HG03097 (cell line): ENCODE measurements around the gene APBA1.
"Not testable (repeated sequence)": the region's sequence is repeated elsewhere in the genome, so short reads cannot be mapped to it uniquely, and the experiment has no call there.

Experiments
- ATAC-seq: cut with Tn5 transposase; IDR thresholded peaks from one replicate; pipeline ENCODE4 v1.9.1; 2021; ENCODE audit not compliant: unreplicated experiment, low FRiP score

APBA1 gene

DNA sequence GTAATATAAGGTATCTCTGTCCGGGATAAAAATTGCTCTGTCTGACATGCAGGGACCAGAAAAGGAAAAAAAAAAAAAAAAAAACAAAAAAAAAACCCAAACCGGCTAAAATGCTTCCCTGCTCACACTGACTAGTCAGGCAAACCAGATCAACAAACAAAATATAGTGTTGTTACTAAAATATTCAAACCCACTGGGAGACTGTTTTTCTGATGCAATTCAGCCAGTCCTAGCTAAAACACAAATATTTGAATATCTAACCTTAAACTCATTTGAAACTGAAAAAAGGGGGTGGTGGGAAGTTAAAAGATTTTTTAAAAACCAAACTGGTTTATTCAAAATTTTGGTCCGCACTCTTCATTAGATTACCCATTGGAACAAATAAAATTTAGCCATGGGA, 61.0 kb downstream of the APBA1 start:
- ATAC-seq = no peak

DNA sequence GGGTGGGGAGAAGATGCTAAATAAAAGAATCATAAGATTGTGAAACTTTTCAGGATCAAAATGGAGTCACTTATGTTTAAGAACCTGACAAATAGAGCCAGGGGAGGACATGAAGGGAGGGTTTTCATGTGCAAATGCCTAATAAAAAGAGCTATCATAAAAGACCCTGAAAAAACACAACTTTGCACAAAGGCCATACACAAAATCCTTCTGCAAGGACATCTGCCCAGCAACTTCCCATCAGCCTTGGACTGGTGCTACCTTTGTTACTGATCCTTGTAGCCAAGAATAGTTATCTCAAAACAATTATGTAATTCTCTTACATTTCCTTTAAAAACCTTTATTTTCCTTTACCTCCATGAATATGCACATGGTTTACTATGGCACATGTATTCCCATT, 63.0 kb downstream of the APBA1 start:
- ATAC-seq = no peak

DNA sequence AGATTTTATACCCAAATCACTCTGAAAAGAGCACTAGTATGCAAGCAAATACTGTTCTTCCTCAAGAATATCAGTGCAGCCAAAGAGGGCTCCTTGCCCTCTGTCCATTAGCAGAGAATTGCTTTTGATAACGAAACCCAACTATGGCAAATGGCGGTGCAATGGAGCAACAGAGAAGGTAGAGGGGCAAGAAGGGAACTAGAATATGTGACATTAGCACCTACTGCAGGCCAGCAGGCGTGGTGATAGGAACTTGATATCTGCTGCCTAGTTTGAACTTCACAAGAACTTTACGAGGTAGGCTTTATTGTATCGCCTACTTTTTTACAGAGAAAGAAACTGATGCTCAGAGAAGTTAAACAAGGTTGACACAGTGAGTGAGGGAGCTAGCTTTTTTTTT, 66.1 kb downstream of the APBA1 start:
- no peak for ATAC-seq

DNA sequence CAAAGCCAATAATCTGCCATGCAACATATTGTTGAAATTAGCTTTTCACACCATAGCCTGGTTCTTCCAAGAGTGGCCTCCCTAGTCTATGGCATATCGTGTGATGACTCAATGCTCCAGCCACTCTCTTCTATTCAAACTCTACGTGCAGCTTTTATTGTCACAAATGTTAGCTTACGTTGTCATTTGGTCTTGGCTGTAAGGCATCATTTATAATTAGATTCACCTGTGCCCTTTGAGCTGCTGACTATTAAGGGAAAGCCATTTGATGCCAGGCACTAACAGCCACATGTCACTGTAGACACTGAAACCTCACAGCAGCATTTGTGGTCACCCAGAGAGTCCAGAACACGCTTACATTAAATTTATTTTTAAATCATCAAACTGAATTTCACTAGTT, 66.8 kb downstream of the APBA1 start:
- no peak for ATAC-seq

DNA sequence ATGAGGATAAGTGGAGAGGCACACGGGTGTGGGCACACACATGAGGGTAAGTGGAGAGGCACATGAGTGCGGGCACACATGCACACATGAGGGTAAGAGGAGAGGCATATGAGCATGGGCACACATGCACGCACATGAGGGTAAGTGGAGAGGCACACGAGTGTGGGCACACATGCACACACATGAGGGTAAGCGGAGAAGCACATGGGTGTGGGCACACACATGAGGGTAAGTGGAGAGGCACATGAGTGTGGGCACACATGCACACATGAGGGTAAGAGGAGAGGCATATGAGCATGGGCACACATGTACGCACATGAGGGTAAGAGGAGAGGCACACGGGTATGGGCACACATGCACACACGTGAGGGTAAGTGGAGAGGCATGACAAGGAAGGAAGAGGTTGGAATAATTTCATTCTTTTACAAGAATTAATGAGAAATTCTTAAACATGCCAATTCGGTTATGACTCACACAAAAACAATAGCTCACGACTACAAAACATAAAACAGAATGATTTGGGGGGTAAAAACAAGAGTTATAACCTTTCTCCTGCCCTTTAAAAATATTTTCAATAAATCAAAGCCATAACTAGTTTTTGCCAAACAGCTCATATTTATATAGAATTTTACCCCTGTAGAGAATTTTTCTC, 67.5 kb downstream of the APBA1 start:
- no peak for ATAC-seq

DNA sequence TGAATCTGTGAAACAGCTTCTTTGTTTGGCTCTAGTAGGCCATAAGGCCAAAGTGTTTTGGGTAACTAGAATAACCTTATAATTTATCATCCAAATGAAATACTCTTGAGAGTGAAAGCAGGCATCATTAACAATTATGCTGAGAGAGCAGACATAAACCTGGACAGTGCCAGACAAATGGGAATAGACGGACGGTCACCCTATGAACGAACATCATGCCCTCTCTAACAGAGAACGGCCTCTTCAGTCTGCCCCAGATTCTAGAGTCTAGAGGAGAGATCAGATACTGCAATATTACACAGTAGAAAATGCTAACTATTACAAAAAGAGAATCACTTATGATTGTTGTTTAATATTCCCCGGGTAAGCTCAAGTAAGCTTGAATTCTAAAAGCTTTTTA, 68.5 kb downstream of the APBA1 start:
- no peak for ATAC-seq

DNA sequence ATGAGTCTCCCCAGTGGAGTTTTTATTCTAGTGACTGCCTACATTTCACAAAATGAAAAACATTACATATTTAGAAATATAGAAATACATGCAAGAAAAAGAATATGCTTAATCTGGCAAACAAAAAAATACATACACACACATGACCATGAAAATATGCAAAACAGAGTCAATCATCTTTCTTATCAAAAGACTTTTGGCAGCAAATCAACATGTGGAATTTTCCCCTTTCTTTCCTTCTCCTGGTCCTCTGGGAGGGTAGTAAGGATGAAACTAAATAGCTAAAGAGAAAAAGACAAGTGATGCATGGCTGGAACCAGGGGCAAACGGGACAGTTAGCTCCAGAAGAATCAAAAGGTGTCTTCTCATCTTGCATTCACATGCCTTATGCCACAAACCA, 69.4 kb downstream of the APBA1 start:
- ATAC-seq = no peak

DNA sequence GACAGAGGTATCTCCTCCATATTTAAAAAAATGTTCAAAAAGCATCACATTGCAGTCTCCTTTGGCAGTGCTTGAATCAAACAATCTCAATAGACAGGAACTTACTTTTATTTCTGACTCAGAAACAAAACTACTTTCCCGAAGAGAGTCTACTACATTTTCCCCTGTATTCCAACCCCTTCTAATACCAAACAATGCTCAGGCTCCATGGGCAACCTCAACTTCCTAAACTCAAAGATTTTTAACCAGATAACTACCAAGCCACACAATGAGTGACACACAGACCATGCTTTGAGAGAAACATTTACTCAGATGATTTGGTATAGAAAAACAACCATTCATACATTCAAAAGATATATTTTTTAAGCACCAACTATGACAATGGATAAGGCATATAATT, 70.5 kb downstream of the APBA1 start:
- ATAC-seq = no peak

DNA sequence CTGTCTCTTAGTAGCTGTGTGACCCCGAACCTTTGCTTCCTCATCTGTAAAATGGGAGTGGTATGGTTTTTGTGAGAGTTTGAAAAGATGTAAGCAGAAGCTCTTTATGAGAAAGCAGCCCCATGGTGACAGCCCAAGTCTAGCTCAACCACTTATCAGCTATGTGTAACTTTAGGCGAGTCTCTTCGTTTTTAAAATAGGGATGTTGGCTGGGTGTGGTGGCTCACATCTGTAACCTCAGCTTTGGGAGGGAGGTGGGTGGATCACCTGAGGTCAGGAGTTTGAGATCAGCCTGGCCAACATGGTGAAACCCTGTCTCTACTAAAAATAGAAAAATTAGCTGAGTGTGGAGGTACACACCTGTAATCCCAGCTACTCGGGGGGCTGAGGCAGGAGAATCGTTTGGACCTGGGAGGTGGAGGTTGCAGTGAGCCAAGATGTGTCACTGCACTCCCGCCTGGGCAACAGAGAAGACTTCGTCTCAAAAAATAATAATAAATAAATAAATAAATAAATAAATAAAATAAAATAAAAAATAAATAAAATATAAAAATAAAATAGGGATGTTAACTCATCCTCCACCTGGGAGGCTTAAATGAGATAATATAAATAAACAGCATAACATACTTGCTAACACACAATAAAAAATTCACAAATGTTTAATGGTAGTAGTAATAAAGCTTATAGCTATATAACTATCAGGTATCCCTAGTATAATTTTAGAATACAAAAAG, 71.7 kb downstream of the APBA1 start:
- no peak for ATAC-seq

DNA sequence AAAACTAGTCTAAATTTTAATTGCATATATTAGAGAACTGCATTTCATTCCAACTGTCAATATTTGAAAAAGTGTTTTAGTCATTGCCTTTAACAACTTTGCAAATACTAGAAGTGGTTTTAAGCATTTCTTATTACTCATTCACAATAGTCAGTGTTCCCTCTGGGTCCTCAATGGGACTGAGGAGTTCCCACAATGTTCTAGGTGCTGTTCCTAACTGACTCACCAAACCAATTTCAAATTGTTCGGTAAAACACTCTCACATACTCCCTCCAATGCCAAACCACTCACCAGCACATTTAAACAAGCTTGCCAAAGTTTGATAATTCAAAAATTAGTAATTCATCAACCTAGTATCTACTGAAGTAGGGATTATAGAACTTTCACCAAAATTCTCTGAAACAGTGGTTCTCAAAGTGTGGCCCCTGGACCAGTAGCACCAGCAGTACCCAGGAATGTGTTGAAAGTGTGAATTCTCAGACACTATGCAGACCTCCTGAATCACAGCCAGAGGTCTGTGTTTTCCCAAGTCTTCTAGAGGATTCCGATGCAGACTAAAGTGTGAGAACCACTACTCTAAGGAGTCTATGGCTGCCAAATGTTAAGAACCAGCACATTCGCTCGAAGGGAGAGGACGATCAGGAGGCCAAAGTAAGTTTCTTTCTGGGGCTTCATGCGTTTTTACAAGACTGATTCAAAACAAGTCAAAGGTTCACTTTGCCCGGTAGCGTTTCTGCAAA, 72.8 kb downstream of the APBA1 start:
- ATAC-seq = no peak

DNA sequence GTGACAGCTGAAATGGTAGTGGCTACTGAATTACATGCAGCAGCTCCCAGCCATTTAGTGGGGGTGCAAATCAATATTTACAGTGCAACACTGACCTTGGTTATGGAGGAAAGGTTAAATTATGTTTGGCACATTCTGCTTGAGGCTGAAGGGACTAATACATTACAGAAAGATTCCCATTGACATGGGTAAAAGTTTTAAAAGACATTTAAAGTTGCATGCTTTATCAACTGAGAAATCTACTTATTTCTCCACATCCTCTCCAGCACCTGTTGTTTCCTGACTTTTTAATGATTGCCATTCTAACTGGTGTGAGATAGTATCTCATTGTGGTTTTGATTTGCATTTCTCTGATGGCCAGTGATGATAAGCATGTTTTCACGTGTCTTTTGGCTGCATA, 75.3 kb downstream of the APBA1 start:
- not testable (repeated sequence) for ATAC-seq

DNA sequence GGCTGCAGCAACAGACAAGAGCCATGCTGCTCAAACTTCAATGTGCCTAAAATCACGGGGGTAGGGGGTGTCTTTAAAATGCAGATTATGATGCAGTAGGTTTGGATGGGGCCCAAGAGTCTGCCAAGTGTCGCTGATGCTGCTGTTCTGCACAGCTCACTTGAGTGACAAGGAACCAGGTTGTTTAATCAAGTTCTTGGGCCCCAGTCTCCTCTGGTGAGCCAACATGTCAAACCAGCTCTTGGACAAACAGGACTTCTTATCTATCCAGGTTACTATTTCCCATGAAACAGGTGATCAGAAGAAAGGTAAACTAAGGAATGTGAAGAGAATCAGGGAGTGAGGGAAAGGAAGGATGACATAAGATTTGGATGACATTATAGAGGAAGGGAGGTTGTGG, 78.0 kb downstream of the APBA1 start:
- ATAC-seq = no peak

DNA sequence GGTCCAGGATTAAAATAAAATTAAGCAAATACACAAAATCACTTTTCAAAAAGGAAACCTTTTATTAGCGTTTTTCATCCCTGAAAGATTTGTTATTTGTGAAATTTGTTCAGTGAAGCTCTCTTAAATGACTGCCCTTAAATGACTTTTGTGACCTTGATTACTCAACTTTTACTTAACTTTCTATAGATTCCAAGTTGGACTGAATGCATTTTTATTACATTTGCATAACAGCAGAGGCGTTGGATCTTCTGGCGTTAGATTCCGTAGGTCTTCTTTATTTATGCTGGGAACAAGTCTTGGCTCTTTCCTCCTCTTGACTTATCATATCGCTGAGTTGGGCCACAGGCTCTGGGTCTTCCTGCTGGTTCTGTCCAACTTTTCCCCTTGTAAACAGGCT, 78.4 kb downstream of the APBA1 start:
- no peak for ATAC-seq

DNA sequence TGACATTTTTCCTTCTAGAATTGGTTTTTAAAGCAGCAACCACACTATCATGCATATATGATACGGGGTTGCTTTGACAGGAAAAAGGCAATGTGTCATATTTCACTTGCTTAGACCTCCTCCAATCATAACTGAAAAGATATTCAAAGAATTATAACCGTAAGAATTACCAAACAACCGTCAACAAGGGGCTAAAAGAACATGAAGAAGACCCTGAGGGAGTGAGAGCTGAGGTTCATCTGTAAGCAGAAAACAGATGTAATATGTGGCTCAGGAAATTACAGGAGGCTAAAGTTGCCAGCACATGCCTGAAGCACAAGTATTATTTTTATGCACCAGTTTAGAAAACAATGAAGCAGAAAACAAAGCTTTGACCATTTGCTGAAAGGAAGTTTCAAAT, 78.9 kb downstream of the APBA1 start:
- ATAC-seq = no peak

DNA sequence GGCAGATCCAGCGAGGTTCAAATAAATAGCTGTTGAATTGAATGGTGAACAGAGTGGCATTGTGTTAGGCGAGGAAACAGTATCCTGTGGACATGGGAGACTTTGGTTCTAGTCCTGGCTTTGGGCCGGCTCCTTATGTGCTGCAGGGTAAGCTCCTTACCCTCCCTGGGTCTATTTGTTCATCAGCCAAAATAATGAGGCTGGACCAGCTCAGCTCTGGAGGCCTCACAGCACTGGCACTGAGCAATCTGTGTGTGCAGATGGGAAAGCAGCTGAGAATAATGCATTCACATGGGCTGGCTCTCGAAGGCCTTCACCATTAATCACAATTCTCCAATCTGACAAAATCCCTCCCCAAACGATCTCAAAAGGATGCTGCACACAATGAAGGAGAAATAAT, 81.9 kb downstream of the APBA1 start:
- ATAC-seq = no peak

DNA sequence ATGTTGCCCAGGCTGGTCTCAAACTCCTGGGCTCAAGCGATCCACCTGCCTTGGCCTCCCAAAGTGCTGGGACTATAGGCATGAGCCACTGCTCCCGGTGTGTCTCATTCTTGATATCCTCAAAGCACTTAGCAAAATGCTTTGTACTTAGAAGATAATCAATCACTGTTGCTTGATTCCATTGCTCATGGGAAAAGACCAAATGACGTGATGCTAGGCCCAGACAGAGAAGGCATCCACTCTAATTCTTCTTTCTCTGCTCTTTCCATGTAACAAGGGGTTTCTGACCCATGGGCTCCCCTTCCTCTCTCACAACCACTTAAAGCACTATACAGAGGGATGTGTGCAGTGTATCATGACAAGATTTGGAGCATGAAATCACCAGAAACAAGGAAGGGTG, 83.0 kb downstream of the APBA1 start:
- no peak for ATAC-seq

DNA sequence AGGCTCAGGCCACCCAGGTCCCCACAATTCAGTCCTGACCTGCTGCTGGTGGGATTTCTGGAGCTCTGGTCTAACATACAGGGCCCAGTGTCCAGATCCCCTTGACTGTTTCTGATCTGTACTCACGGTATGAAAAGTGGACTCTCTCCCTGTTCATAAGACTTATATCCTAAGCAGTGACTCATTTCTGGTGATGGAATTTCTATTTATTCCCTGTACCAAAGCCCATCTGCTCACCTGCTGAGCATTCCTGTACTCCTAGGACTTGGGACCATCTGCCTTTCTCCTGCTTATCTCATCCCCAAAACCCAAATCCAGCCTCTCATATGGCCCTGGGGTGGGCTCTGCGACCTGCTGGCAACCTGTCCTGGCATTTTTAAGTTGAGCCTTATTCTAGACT, 86.6 kb downstream of the APBA1 start:
- no peak for ATAC-seq

DNA sequence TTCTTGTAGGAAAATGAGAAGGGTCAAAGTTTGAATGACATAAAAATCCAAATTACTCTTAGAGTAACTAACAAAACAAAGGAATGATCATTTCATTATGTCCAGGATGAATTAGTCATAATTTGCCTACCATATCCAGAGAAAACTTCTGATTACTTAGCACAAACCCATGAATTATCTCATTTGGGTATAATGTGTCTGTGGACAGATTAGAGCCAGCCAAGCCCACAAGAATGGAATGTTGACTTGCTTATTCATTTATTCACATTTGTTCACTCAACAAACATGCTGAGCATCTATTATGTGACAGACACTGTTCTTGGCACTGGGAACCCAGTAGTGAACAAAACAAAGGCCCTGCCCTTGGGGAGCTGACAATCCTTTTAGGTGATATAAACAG, 87.4 kb downstream of the APBA1 start:
- ATAC-seq = no peak

DNA sequence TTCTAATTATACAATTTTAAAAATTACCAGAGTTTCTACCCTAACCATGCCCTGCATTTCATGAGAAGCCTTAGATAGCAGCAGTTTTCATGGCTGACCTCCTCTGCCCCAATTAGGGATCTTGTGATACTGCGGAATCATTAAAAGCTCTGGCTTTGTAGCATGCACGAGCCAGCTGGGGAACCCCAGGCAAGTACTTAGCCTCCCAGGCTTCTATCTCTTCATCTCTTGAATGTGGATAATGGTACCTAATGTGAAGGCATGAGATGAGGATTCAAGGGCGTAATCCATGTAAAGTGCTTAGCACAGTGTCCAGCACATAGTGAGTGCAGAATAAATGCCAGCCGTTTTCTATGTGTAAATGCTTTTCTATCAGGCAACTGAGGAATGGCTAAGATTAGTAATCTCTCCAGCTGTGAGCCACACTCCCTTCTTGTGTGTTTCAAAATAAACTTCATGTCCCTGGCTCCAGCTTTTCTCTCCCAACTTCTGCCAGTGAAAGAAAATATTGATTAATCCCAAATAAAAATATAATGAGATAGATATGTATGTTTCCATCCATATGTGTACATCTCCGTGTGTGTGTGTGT, 88.4 kb downstream of the APBA1 start:
- ATAC-seq = no peak

DNA sequence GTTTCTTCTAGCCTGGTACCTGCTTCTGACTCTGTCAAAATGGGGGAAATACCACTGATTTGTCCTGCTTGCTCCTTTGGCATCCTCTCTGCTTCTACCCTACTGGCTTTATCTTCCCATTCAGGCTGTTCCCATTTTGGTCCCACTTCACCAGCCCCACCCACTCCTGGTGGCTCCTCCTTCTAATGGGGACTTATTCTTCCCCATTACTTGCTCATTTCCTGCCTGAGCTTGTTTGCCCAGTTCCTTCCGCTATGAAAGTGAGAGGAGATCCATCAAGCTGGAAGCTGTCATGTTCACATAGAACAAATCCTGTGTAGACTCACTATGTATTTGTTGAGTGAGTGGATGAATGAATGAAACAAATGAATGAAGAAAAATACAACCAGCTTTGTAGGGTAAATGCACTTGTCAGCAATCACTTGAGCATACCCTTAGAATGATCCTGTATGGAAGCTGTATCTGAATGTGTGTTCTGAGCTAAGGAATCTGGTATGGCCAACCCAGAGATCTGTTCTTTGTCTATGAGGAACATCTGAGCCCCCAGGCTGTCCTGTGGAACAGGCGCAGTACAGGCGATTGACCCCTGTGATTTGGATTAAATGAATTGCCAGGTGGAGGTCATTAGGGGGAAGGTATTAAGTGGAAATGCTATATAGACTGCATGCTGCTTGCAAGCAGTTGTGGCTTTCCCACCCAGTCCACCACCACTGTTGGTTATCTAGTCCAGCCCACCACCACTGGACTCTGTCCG, 89.5 kb downstream of the APBA1 start:
- ATAC-seq = no peak

DNA sequence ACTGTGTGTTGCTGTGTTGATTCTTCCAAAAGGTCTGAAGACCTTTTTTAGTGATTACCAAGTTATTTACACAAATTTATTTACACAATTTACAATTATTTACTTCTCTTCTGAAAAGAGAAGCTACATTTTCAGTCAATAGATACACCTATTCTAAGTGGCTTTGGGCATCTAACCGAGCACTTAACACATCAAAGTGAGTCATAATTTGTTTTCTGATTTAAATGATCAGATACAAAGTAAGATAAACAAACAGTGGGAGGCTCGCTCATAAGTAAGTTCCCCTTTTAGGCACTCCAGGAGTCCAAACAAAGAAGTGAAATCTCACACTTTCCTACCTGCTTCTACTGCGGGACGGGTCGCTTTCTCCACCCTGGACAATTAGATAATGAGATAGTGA, 90.2 kb downstream of the APBA1 start:
- no peak for ATAC-seq
